ENCODE data around the gene CD27. TPM values are rescaled to one million over a fixed set of nuclear protein-coding genes. Genes with fewer than 3 reads are reported as not detected.

Gene CD27
- total and polyA plus RNA-seq, 9 of the 15 experiments (the other 6 are each of a cell fraction or from before 2014, with no cell fraction given): 0.24 TPM; not detected in 8

GRCh38 chr12:6432991-6433390 lies 11.8 kb upstream of the CD27 start:
- Histone ChIP-seq H3K9me1 (ENCODE audit: control insufficient read depth, insufficient read depth, low read length) (no peaks in the 10 kb centered on the region), H3K9me3 (replicated peaks; ENCODE audit: control insufficient read depth, insufficient read depth, low read depth, low read length) (no peaks in the 10 kb centered on the region), H4K20me1 (replicated peaks; ENCODE audit: control insufficient read depth, insufficient read depth, low read length) (no peaks in the 10 kb centered on the region), H3K27ac (ENCODE audit: extremely low read depth, low read depth, low read length) (no peak overlapping the region), H2AFZ (ENCODE audit: low read depth, low read length) (no peak overlapping the region), H3K4me2 (ENCODE audit: insufficient read depth, low read length) (no peak overlapping the region), H3K27me3 (ENCODE audit: control insufficient read depth in 2 of 2, insufficient read depth in 2 of 2, low read length in 2 of 2) (no peaks in the 10 kb centered on the region), H3K36me3 (ENCODE audit: control insufficient read depth, insufficient read depth, low read length) (no peaks in the 10 kb centered on the region), H3K9ac (ENCODE audit: insufficient read depth in 1 of 2, low read depth in 2 of 2, low read length in 2 of 2) (no peak overlapping the region), H3K79me2 (ENCODE audit: control insufficient read depth, insufficient read depth, low read length) (no peaks in the 10 kb centered on the region), H3K4me1 (replicated peaks in 1 of 2; ENCODE audit: control insufficient read depth in 2 of 2, insufficient read depth in 2 of 2, low read length in 2 of 2) (peaks cover 7 to 18% of the 10 kb centered on the region in 2 experiments; a peak in 3 of 5 replicates), H3K4me3 (no peak overlapping the region)
- no peak for ATAC-seq
- in situ Hi-C loops (cut with MboI): no loop called here
- FAIRE-seq: no peak
- WGBS (ENCODE audit: insufficient coverage, low coverage, missing lambda C conversion rate): 67% methylated on average over 5 of the region's 5 CpGs
- intact Hi-C loops (cut with micrococcal nuclease): no loop called here
- ChIA-PET POLR2A (interaction anchor here (0.6 kb wide), 1 partner anchor 23 kb away, joined by 5 read pairs; no protein-coding TSS in a partner anchor), CTCF (ENCODE audit: low intra/inter-chr PET ratio) (interaction anchor here (0.6 kb wide), 1 partner anchor 149 kb away, joined by 3 read pairs; no protein-coding TSS in a partner anchor)
- no TSS peak for BruUV-seq (replicated peaks)
- TF ChIP-seq STAT5B (CRISPR knock-in tag; IDR thresholded peaks at IDR 0.05): no peak
- TF ChIP-seq ZNF311 (CRISPR knock-in tag; IDR thresholded peaks at IDR 0.05): no peak
- TF ChIP-seq ZBTB17 (CRISPR knock-in tag; IDR thresholded peaks at IDR 0.05): no peak
- no peak for TF ChIP-seq BCL6 (CRISPR knock-in tag; IDR thresholded peaks at IDR 0.05)
- TF ChIP-seq CTBP1 (IDR thresholded peaks at IDR 0.05; ENCODE audit: borderline replicate concordance): no peak
- no peak for TF ChIP-seq E2F5 (CRISPR knock-in tag; IDR thresholded peaks at IDR 0.05)
- TF ChIP-seq, protein P1, sequence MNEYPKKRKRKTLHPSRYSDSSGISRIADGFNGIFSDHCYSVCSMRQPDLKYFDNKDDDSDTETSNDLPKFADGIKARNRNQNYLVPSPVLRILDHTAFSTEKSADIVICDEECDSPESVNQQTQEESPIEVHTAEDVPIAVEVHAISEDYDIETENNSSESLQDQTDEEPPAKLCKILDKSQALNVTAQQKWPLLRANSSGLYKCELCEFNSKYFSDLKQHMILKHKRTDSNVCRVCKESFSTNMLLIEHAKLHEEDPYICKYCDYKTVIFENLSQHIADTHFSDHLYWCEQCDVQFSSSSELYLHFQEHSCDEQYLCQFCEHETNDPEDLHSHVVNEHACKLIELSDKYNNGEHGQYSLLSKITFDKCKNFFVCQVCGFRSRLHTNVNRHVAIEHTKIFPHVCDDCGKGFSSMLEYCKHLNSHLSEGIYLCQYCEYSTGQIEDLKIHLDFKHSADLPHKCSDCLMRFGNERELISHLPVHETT (CRISPR knock-in tag; conservative IDR thresholded peaks at IDR 0.05 in 1 of 2, IDR thresholded peaks at IDR 0.05 in 1 of 2): no peak
- no peak for TF ChIP-seq ZNF511 (CRISPR knock-in tag; IDR thresholded peaks at IDR 0.05)
- TF ChIP-seq ZNF740 (CRISPR knock-in tag; IDR thresholded peaks at IDR 0.05): no peak
- no peak for TF ChIP-seq ZNF740 (tag; IDR thresholded peaks at IDR 0.05)
- no peak for DNase-seq (ENCODE audit: extremely low read depth in 1 of 4, low spot score in 3 of 4)

Measured in K562 (cell line).